ENCODE data around the gene PLPP7.
A peak's percentile ranks its signal among the peaks of the same experiment; 100 is the strongest.
"Not testable (repeated sequence)": the region's sequence is repeated elsewhere in the genome, so short reads cannot be mapped to it uniquely, and the experiment has no call there.

The PLPP7 gene

GRCh38 chr9:131266266-131267229 lies 23.0 kb upstream of the PLPP7 start:
- FAIRE-seq, result no peak
- no peak for DNase-seq (ENCODE audit: low spot score)

- DNase-seq (ENCODE audit: low spot score) (no peak), FAIRE-seq (no peak)
Observed at GRCh38 chr9:131270171-131271015, 19.1 kb upstream of the PLPP7 start.

GRCh38 chr9:131271016-131271273 lies 18.6 kb upstream of the PLPP7 start:
- not testable (repeated sequence) for DNase-seq (ENCODE audit: low spot score); FAIRE-seq

- FAIRE-seq, result no peak
- DNase-seq (ENCODE audit: low spot score), result no peak
Observed at GRCh38 chr9:131271506-131271931, 18.0 kb upstream of the PLPP7 start.

- FAIRE-seq (no peak), DNase-seq (ENCODE audit: low spot score) (no peak)
Observed at GRCh38 chr9:131272212-131272611, 17.3 kb upstream of the PLPP7 start.

- DNase-seq (ENCODE audit: low spot score), result no peak
- FAIRE-seq, result no peak
Observed at GRCh38 chr9:131273146-131273855, 16.2 kb upstream of the PLPP7 start.

- DNase-seq (ENCODE audit: low spot score), result no peak
- FAIRE-seq, result no peak
Observed at GRCh38 chr9:131273856-131274673, 15.5 kb upstream of the PLPP7 start.

GRCh38 chr9:131274674-131275331 lies 14.7 kb upstream of the PLPP7 start:
- no peak for FAIRE-seq
- DNase-seq (ENCODE audit: low spot score), result no peak

GRCh38 chr9:131275332-131276093 lies 14.0 kb upstream of the PLPP7 start:
- no peak for DNase-seq (ENCODE audit: low spot score)
- FAIRE-seq, result no peak

GRCh38 chr9:131276094-131276888 lies 13.2 kb upstream of the PLPP7 start, which contains the start of gene FAM78A:
FAM78A (minus strand) TSS chr9:131276510; CDS start chr9:131276179, 331 bp downstream.
- no peak for DNase-seq (ENCODE audit: low spot score)
- no peak for FAIRE-seq

- no peak for FAIRE-seq
- DNase-seq (ENCODE audit: low spot score), result no peak
Observed at GRCh38 chr9:131276891-131277286, 12.6 kb upstream of the PLPP7 start.

- no peak for FAIRE-seq
Observed at GRCh38 chr9:131277287-131277909, 12.1 kb upstream of the PLPP7 start.

GRCh38 chr9:131277910-131278701 lies 11.4 kb upstream of the PLPP7 start:
- FAIRE-seq, result no peak
- DNase-seq (ENCODE audit: low spot score), result peak; percentile 47

More at GRCh38 chr9:131277287-131277909, 12.1 kb upstream of the PLPP7 start:
- DNase-seq (ENCODE audit: low spot score), result no peak

GRCh38 chr9:131278702-131279111 lies 10.8 kb upstream of the PLPP7 start:
- DNase-seq (ENCODE audit: low spot score), result no peak
- no peak for FAIRE-seq

GRCh38 chr9:131279196-131279862 lies 10.2 kb upstream of the PLPP7 start:
- FAIRE-seq, result no peak

GRCh38 chr9:131279863-131280570 lies 9.5 kb upstream of the PLPP7 start:
- DNase-seq (ENCODE audit: low spot score) (no peak), FAIRE-seq (no peak)

More at GRCh38 chr9:131279196-131279862, 10.2 kb upstream of the PLPP7 start:
- no peak for DNase-seq (ENCODE audit: low spot score)

Measured in RCC 7860 (cell line).